T1000 (cell line): ENCODE data around the gene CCSER1.
"Not testable (repeated sequence)": the region's sequence is repeated elsewhere in the genome, so short reads cannot be mapped to it uniquely, and the experiment has no call there.

Source experiments
- DNase-seq: peaks from one replicate; lab custom pipeline; 2025; ENCODE audit warnings: mixed read lengths; lab: John Stamatoyannopoulos, UW

Gene CCSER1

GRCh38 chr4:91373546-91373945 lies 1246.4 kb downstream of the CCSER1 start:
- no peak for DNase-seq

- not testable (repeated sequence) for DNase-seq
Measured at GRCh38 chr4:91405431-91405830, 1278.2 kb downstream of the CCSER1 start.

GRCh38 chr4:91422011-91422410 lies 1294.8 kb downstream of the CCSER1 start:
- no peak for DNase-seq

GRCh38 chr4:91426725-91427124 lies 1299.5 kb downstream of the CCSER1 start:
- DNase-seq, result no peak

- DNase-seq, result no peak
Measured at GRCh38 chr4:91427171-91427570, 1300.0 kb downstream of the CCSER1 start.

GRCh38 chr4:91434631-91435030 lies 1307.4 kb downstream of the CCSER1 start:
- DNase-seq, result no peak

GRCh38 chr4:91436556-91436955 lies 1309.4 kb downstream of the CCSER1 start:
- no peak for DNase-seq

GRCh38 chr4:91447168-91447567 lies 1320.0 kb downstream of the CCSER1 start:
- DNase-seq, result no peak

- DNase-seq, result peak; percentile 9
Measured at GRCh38 chr4:91448668-91449330, 1321.6 kb downstream of the CCSER1 start.

GRCh38 chr4:91454111-91454510 lies 1326.9 kb downstream of the CCSER1 start:
- no peak for DNase-seq

- DNase-seq, result not testable (repeated sequence)
Measured at GRCh38 chr4:91462566-91462965, 1335.4 kb downstream of the CCSER1 start.

- DNase-seq, result no peak
Measured at GRCh38 chr4:91470671-91471070, 1343.5 kb downstream of the CCSER1 start.

- DNase-seq, result no peak
Measured at GRCh38 chr4:91471280-91471679, 1344.1 kb downstream of the CCSER1 start.

GRCh38 chr4:91472046-91472445 lies 1344.9 kb downstream of the CCSER1 start:
- DNase-seq, result no peak

GRCh38 chr4:91485415-91485814 lies 1358.2 kb downstream of the CCSER1 start:
- no peak for DNase-seq

- no peak for DNase-seq
Measured at GRCh38 chr4:91488946-91489345, 1361.8 kb downstream of the CCSER1 start.

- no peak for DNase-seq
Measured at GRCh38 chr4:91497892-91498291, 1370.7 kb downstream of the CCSER1 start.

- DNase-seq, result no peak
Measured at GRCh38 chr4:91502365-91502764, 1375.2 kb downstream of the CCSER1 start.

- DNase-seq, result no peak
Measured at GRCh38 chr4:91513326-91513725, 1386.1 kb downstream of the CCSER1 start.

GRCh38 chr4:91519155-91519554 lies 1392.0 kb downstream of the CCSER1 start:
- no peak for DNase-seq

GRCh38 chr4:91525621-91526020 lies 1398.4 kb downstream of the CCSER1 start:
- no peak for DNase-seq

GRCh38 chr4:91527056-91527455 lies 1399.9 kb downstream of the CCSER1 start:
- no peak for DNase-seq

GRCh38 chr4:91567594-91567993 lies 1440.4 kb downstream of the CCSER1 start:
- DNase-seq, result no peak

GRCh38 chr4:91577864-91578263 lies 1450.7 kb downstream of the CCSER1 start:
- no peak for DNase-seq
